GM10847 (cell line): ENCODE data around the gene SLC44A1.

Source experiments
- POLR2A ChIP-seq: IDR thresholded peaks from 2 replicates; pipeline ENCODE4 v1.6.1; 2011; ENCODE audit not compliant: insufficient read length; ENCODE audit errors: extremely low read depth

The SLC44A1 gene

DNA sequence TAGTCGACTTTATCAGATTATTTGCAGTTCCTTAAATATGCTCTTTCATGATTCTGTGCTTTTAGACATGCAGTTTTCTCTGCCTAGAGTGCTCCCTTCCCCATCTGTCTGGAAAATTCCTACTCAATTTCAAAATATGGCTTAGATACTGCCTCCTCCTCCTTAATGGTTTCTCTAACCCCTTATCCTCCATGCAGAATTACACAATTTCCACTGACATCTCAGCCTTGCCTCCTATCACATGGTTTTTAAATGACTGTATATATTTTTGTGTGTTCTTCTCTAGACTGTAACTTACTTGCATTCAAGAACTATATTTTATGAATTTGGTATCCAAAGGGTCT, 85.2 kb downstream of the SLC44A1 start:
- no peak for TF ChIP-seq POLR2A

DNA sequence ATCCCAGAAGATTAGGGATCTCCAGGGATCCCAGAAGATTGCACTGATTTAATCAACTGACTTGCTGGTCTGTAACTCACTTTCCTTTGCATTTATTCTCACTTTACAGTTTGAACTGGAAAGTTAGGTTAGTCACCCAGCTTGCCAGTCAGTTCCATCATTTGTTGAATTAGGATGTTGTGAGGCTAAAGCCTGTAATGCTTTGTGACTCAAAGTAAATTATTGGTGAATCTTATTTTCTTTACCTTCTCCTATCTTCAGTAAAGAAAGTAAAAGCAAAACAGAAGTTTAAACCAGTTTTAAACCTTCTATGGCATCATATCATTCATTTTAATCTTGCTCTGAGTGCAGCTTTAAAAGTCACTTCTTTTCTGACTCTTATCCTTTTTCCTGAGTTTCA, 85.8 kb downstream of the SLC44A1 start:
- no peak for TF ChIP-seq POLR2A

DNA sequence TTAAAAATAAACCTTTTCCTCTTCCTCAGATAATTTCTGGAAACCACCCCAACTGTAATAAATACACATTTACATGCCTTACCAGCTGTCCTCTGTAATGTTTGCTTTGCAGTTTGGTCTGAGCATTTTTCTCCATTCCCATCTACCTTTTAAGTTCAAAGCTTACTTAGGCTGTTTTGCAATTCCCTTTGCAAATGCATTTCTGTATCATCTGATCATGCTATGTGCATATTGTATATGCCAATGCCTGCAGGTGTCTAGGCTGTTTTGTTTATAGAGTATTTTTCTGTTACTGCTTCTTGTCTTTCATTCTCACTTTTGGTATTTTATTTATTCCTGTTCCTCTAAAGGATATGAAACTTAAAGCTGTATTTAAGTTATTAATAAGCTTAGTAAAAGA, 86.3 kb downstream of the SLC44A1 start:
- TF ChIP-seq POLR2A, result no peak

DNA sequence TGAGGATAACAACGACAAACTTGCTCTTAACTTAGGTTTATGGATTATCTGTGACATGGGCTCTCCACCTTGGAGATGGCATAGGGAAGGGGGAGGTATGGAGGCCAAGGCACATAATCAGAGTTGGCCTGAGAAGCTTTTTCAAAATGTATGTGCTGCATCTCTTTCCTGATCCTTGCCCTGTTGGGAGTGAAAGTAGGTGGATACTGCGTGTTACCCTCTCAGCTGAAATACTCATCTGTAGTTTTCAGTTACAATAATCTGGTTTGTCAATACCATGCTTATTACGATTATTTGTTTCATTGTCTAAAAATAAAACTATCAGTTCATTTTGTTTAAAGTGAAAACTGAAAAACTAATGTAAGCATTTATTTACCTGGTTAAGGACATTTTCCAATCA, 86.7 kb downstream of the SLC44A1 start:
- TF ChIP-seq POLR2A, result no peak

DNA sequence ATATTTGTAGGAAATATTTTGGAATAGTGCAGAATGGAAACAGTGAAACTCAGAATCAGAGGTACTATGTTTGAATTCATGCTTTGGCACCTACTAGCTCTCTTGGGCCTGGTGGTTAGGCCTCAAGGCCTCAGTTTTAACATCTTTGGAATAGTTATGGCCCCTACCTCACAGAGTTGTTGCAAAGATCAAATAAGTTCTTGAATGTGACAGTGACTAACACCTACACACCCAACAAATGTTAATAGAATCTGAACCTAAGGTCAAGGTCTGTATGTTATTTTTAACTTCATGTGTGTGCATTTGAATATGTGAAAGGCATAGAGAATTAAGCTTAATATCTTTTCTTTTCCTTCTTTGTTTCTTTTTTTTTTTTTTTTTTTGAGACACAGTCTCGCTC, 87.3 kb downstream of the SLC44A1 start:
- no peak for TF ChIP-seq POLR2A

DNA sequence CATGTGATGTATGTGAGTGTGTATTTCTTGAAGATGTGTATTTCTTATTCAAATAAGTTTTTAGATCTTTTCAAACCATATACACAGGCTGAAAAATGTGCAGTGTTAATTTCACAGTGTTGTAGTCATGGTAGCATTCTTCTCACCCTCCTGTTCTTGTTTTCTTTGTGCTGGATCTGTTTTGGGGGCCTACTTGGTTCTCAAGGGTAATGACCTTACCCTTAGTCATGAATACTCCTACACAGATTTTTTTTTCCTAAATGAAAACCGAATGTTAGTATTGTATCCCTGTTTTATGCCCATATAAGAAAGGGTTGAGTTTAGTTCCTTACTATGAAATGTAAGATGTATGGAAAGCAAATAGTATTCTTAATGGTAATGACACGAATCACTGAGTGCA, 88.0 kb downstream of the SLC44A1 start:
- TF ChIP-seq POLR2A, result no peak

DNA sequence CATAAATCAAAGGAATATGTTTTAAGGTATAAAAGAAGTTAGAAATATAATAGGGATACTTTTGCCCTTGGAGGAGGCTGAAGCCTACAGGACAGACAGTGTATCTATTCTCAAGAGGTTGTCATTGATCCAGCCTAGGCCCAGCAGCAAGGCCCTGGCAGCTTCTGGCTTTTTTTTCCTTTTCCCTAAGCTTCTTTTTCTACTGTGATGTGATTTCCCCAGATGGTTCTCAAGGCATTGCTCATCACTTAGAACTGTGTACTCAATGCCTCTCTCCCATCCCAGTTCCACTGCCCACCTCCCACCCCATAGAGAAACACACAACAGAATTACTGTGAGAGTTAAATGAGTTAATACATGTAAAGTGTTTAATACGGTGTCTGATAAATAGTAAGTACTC, 88.6 kb downstream of the SLC44A1 start:
- no peak for TF ChIP-seq POLR2A

DNA sequence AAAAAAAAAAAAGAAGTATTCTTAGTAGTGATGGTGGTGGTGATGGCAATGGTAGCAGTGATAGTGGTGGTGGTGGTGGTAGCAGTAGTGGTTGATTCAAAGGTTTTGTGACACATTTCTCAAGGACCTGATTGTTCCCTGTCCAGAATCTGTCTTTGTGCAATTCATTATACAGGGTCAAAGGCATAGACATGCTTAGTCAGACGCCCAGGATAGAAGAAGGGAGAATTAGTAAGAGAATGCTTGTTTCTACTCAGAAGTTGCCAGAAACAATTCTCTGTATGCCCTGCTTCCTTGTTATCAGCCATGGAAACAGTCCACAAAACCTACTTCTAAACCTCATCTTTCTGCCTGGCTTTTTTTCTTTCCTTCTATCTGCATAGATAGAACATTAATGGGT, 89.4 kb downstream of the SLC44A1 start:
- no peak for TF ChIP-seq POLR2A

DNA sequence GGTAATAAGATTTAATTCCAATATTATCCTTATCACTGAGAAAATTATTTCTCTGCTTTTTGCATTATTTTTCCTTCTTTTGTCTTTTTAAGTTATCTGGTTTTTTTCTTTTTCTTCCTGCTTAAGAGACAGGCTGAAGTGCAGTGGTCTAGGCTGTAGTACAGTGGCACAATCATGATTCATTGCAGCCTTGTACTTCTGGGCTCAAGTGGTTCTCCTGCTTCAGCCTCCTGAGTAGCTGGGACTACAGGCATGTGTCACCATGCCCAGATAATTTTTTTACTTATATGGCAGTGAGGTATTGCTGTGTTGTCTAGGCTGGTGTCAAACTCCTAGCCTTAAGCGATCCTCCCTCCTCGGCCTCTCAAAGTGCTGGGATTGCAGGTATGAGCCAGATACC, 93.9 kb downstream of the SLC44A1 start:
- no peak for TF ChIP-seq POLR2A

DNA sequence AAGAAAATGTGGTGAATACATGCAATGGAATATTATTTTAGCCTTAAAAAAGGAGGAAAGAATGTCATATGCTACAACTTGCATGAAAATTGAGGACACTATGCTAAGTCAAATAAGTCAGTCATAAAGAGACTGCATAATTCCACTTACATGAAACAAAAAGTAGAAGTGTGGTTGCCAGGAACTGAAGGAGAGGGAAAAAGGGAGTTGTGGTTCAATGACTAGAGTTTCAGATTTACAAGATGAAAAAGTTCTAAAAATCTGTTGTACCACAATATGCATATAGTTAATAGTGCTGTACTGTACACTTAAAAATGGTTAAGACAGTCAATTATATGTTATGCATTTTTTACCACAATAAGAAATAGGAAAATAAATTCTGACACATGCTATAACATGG, 95.4 kb downstream of the SLC44A1 start:
- no peak for TF ChIP-seq POLR2A

DNA sequence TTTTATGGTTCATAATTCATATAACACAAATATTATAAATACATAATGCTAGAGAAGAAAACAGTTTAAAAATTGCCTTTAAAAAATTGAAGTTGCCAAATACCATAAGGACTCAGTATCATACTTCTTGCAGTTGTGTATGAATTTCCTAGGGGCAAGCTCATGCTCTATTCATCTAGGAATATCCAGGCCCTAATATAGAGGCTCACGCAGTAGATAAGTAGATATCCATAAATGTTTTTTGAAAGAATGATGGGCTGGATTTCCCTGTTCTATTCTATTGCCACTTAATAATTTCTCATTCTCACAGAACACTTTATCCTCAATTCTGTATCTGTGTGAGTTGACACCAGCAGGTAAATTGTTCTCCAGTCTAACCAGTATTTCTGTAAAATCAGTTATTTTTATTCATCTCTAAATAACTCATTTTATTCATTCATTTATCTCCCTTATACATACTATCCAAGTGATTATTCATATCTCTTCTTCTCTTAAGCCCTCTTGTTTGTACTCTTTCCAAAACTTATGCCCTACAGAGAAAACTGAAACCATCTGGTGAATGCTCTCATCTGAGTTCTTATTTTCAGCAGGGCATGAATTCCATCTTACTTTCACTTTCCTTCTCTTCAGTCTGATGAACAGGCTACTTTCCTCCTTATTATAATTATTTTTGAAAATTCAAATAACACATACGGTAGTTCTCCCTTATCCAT, 97.1 kb downstream of the SLC44A1 start:
- no peak for TF ChIP-seq POLR2A

DNA sequence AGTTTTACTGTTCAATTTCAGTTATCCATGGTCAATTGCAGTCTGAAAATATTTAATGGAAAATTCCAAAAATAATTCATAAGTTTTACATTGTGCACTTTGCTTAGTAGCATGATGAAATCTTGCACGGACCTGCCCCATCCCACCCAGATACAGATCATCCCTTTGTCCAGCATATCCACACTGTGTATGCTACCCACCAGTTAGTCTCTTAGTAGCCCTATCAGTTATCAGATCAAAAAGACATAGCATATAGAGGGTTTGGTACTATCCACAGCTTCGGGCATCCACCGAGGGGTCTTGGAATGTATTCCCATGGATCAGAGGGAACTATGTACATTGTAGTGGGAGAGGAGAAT, 97.7 kb downstream of the SLC44A1 start:
- TF ChIP-seq POLR2A, result no peak

DNA sequence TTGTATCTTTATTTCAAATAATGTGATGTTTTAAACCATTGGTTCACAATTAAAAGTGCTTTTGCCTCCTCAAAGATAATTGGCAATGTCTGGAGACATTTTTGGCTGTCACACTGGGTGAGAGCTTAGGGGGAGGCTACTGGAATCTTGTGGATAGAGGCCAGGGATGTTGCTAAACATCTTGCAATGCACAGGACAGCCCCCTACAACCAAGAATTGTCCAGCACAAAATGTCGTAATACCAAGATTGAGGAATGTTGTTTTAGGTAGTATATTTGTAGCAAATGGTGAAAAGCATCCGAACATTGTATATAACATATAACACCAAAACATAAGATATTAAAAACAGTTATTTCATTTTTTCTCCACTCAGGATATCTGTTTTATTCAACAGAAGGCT, 99.8 kb downstream of the SLC44A1 start:
- TF ChIP-seq POLR2A, result no peak

DNA sequence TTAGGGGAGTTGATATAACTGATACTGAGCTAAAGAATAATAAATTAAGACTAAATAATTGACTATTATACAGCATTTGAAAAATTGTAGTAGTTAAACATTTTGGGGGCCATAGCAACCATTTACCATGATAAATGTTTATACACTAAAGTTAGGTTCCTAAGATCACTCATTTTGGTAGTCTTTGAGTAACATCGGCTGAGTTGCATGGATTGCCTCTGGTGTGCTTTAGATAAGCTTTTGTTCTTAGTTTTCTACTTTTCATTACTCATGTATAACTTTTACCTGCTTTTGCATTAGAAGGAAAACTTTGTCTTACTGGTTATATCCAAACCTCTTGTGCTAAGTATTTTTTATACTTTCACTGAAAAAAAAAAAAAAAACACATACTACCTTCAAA, 101.2 kb downstream of the SLC44A1 start:
- TF ChIP-seq POLR2A, result no peak

DNA sequence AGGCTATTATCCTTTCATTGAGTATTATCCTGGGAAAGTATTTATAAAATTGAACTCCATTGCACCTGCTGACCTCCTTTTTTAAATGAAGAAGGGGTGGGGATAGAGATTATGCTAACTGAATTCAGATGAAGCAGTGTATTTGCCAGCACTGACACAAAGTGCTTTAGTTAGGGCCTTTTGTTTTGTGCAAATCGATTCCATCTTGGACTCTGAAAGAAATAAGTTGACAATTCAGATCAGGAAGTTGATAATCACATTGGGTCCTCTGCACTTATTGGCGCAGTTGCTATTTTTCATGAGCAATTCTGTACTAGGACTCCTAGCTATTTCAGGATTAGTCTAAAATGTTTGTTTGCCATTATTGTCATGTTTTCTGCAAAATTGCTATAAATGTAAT, 101.8 kb downstream of the SLC44A1 start:
- no peak for TF ChIP-seq POLR2A

DNA sequence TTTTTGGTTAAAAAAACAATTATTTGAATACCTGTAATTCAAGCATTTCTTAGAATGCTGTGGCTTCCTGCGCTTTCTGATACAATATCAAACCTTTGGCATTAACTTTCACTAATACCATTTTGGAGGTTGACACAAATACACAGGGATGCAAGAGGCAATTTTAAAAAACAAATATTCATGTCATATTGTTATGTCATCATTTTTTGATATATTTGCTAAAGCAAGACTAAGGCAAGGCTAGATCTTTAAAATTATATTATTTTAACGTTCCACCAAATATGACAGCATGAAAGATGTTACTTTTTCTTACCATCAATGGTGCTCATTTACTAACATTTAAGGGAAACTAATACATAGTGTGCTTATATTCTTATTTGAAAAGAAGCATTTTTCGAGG, 110.0 kb downstream of the SLC44A1 start:
- TF ChIP-seq POLR2A, result no peak

DNA sequence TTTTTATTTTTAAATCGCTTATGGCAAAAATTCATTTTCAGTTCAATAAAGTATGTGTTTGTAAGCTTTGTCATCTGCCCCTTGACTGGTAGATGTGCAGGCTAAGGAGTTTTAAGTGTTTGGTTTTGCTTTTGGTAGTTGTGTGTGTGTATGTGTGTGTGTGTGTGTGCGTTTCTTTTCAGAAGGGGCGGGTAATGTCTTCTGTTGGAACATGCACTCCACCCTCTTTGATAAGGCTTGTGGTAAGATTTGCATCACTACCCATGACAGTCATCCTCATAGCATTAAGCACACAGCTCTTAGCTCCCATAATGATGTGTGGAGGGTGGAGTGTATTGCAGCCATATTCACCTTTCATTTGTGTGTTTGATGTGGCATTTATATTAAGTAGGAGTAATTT, 111.3 kb downstream of the SLC44A1 start:
- no peak for TF ChIP-seq POLR2A

DNA sequence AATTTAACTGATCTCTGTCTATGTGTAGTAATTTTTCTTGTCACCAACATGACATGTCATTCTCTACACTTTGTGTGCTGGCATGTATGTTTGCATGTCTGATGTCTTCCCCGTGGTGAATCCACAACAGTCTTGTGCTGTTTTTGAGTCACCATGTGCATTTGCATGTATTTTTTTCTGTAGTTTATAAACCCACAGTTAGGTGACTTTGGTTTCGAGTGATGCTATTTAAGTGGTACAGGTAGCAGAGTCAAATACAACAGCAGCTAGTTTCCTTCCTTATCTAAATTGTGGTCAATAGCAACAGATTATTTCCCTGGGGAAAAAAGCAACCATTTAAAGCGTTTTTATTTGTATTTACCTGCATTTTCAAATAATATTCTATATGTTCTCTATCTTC, 113.5 kb downstream of the SLC44A1 start:
- TF ChIP-seq POLR2A, result no peak
